ENCODE measurements around the gene MGLL. TPM values are rescaled to one million over a fixed set of nuclear protein-coding genes. Genes with fewer than 3 reads are reported as not detected.

Gene MGLL
- polyA plus RNA-seq, 10 donors, result 20.3 to 29.7 (median 21.9) TPM

DNA sequence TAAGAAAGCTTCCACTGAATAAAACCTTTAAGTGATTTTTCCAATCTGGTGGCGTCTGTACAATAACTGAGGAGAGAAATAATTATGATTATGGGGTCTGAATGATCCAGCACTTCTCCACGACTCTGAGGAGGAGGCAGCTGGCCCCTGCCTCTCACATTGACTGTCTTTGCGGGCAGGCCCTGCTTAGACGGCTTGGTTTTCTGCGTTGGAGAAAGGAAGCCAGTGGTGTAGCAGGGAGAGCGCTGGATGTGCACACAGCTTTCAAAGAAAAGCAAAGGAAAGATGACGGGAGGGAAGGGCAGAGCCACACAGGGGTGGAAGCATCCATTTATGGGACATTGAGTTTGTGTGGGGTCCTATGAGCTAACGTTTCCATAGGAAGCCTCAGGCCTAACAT, 62.5 kb downstream of the MGLL start:
- no peak for DNase-seq

DNA sequence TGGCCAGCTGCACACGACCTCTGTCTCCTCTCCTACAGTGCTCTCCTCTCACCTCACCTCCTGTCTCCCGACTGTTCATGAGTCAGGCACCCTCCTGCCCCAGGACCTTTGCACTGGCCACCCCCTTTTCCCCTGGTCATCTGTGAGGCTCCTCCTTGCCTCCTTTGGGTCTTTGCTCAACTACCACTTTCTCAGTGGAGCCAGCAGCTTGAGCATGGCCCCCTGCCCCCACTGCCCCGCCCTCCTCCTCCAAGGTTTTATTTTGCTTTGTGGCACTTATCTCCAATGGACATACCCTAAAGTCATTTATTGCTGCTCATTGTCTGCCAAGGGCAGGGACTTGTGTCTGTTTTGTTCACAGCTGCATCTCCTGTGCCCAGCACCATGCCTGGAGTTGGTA, 64.3 kb downstream of the MGLL start:
- DNase-seq, result no peak

GRCh38 chr3:127755305-127755681, 67.0 kb downstream of the MGLL start:
- no peak for DNase-seq

DNA sequence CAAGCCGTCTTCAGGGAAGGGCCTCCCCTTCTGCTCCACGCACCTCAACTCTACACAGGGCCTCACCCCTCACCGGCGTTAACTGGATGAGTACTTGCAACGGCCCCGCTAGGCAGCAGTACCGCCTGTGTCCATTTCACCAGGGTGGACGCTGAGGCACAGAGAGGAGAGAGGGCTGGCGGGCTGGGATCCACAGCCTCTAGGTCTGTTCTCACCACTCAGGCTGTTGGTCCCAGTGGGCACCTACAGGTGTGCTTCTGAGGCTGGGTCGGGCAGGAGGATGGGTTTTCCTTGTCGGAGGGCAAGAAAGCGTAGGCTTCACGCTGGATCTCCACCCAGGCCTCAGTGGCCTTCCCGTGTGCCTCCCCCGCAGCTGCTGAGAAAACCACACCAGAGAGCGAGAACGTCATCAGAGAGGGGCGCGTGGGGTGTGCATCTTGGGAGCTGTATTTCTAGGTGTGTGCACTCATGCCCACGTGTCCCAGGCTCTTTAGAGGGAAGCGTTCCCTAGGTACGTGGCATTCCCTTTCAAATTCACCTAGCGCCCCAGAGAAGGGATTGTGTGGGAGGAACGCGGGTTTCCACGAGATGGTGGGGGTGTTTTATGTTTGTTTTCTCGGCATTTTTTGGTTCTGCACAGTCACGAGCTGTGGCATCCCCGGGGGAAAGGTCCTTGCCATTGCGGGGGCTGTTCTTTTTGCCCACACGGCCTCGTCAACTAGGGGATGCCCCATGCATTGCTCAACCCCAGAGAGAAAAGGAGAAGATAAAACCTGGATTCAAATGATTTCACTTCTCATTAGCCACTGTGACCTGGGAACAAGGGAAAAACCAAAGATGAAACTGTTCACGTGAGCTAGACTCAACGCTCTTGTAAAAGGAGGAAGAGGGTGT, 67.7 kb downstream of the MGLL start:
- no peak for DNase-seq

DNA sequence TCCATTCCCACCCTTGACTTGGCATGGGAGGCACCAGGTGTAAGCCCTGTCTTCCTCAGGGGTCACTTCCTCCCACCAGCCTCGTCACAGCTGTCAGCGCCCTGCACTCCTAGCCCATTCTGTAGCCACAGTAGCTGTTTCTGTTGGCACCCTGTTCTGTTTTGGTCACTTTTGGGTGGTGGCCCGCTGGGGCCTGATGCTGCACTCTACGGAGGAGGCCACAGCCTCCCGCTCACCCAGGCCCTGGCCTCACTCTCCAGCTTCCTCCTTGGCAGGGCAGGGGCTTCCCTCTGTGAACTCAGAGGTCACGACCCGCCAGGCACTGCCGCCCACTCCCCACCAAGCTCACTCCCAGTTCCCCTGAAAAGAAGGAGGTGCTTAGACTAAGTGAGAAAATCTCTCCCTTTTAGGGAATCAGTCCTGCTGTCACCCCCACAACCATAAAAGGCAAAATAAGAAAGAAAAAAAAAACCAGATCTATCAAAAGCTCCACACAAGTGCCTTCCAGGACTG, 68.4 kb downstream of the MGLL start:
- DNase-seq, result no peak

GRCh38 chr3:127753338-127753737, 69.0 kb downstream of the MGLL start:
- DNase-seq, result no peak

GRCh38 chr3:127751782-127752181, 70.5 kb downstream of the MGLL start:
- DNase-seq, result no peak

DNA sequence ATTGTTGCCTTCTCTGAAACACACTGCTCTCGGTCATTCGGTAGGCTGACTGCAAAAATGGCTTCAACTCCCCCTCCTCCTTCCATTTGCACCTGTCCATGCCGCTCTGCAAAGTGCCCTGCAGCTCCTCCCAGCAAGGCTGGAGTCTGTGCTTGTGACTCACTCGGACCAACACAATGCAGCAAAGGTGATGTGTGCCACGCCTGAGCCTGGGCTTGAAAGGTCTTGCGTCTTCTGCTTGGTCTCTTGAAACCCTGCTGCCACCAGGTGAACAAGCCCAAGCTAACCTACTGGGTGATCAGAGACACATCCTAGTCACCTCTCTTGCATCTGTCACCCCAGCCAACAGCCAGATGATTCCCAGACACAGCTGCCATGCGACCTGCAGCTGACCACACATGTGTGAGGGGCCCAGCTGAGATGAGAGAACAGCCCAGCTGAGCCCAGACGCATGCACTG, 71.1 kb downstream of the MGLL start:
- DNase-seq, result no peak

DNA sequence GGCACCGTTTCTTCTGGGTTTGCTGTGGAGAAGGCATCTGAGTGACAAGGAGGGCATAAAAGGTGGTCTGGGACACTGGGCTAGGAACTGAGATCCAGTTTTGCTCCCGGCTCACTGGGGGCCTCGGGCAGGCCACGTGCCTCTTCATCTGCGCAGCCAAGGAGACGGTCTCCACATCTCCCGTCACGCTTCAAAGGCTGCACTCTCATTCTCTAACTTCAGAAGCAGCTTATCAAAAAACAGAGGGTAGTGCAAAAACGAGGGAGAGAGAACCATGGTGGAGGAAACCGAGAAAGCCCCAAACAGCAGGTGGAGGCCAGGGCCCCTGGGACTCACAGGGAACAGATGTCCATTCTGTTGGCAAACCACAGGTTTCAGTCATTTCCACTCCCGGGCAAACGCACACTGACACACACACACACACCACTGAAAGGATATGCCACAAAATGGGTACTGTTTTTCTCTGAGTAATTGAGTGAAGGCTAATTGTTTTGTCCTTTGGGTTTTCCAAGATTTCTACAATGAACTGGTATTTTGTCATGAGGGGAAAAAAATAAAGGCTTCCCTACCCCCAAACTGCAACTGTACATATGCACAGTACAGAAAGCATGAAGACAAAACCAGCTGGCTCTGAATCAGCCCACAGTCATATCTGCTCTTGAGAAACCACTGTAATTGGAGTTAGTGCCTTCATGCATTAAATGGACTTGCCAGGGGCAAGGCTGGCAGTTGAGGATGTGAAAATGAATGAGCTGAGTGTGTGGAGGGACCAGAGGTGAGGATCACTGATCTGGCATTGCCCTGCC, 71.9 kb downstream of the MGLL start:
- DNase-seq, result peak in 1 of 3 donors; percentile 43

DNA sequence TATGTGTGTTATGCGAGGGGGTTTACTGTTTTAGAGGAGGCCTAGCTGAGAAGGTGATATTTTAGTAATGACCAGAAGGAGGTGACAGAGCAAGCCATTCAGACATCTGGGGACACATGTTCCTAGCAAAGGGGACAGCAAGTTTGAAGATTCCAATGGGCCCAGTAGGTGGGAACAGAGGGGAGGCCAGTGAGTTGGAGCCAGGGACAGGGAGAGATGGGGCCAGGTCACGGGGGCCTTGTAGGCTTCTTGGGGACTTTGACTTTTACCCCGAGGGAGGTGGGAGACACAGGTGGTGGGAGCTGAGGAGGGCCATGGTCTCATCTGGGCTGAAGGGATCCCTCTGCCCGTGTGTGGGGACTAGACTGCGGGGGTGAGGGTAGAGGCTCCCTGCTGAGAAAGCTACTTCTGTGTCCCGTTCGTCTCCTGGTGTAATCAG, 72.5 kb downstream of the MGLL start:
- no peak for DNase-seq

DNA sequence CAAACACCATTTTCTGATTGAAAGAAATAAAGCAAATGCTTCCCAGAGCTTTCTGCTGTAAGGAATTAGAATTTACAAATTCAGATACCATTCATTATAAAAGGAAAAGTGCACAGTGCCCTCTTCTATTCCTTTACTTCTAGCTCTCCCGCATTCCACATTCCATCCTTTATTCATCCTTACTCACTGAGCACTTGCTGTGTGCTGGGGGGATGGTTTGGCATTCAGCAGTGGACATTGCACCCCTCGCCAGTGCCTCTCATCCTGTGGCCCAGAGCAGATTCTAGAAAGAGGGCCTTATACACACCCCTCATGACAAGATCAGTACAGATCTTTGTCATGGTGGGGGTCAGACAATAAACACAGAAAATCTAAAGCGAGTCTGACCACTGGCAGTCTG, 73.0 kb downstream of the MGLL start:
- no peak for DNase-seq

- no peak for DNase-seq
Measured at GRCh38 chr3:127748754-127749327, 73.5 kb downstream of the MGLL start.

- peak in 1 of 3 donors; percentile 84 for DNase-seq
Measured at GRCh38 chr3:127747751-127748521, 74.4 kb downstream of the MGLL start.

GRCh38 chr3:127747066-127747465, 75.2 kb downstream of the MGLL start:
- no peak for DNase-seq

GRCh38 chr3:127746400-127747057, 75.8 kb downstream of the MGLL start:
- DNase-seq, result no peak

DNA sequence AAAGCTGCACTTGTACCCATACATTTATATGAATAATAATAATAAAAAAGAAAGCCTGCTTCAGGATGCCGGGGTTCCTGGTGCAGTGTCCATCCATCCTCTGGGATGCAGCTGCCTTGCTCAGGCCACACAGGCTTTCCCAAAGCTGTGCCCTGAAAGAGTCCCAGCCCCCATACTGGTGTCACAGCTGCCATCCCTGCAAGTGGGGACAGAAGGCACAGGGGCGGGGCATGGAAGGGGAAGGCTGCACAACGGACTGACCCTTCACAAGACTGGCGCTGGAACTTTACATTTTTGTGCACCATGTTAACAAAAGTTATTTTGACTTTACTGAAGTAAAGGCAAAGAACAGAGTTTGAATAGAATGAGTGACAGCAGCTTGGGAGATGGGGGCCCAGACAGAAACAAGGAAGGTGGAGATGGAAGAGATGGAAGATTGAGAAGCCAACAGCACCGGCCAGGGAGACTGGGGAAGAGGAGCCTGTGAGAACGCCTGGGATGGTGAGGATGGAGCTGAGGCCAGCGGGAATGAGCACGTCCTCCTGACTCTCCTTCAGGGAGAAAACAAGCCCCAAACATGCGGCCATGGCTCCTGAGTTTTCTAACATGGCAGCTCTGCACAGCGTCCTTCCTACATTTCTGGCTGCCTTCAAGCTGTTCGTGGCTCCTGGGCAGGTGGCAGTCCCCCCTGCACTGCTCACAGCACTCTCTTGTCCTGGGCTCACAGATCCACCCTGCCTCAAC, 76.5 kb downstream of the MGLL start:
- no peak for DNase-seq

DNA sequence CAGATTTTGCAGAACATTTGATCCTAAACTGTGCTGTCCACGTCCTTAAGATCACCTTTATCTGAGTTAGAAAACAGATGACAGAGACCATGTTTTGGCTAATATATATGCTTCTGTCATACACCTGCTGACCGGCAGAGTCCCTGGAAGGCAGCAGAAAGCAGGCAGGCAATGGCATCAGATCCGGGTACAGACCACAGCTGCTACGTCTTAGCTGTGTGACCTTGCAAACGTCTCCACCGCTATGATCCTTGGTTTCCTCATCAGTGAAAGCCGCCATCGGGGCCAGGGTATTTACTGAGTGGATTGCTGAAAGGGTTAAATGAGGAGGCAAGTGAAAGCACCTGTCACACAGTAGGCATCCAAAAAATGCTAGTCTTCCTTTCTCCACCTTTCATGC, 77.4 kb downstream of the MGLL start:
- DNase-seq, result no peak

DNA sequence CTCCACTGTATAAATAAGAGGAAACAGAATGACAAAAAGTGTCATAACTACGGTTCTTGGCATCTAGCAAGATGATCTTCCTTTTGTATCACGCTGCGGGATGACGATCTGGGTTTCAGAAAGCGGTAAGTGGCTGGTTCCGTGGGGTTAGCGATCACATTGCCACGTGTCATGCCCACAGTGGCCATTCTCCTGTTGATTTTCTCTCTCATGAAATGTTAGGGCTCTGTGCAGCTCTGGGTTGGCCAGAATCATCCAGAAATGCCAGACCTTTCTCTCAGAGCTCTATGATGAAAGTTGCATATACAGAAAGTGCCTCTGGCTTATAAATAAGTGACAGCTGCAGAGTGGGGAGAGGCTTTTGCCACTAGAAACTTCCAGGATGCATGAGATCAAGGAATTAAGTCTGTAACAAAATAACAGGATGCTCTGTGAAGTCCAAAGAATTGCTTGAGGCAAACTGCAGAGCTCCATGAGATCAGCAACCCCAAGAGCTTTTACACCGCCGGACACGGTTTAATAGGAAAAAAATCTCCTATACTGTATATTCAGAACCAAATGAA, 78.0 kb downstream of the MGLL start:
- DNase-seq, result peak in 1 of 3 donors; percentile 48

GRCh38 chr3:127743351-127744252, 78.7 kb downstream of the MGLL start:
- DNase-seq, result peak in 1 of 3 donors; percentile 58

Data from muscle of back (tissue), 11 donors.